SW480 (cell line): ENCODE measurements around the gene LIPC.

Experiments used
- DNase-seq: peaks from one replicate; pipeline ENCODE4 v3.0.0-alpha.2; 2016; ENCODE audit warnings: low spot score

The LIPC gene

DNA sequence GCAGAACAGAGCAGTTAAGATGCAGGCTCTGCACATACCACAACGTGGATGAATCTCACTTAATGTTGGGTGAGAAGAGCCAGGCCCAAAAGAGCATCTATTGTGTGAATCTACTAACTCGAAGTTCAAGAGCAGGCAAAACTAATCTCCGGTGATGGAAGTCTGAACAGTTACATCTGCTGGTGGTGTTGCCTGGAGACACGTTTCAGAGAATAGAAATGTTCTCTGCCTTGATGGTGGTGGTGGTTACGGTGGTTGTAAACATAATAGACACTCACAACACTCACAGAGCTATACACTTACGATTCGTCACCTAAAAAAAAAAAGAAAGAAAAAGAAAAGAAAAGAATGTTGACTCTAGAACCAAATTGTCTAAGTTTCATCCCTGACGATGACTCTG is 86.8 kb downstream of the LIPC start:
- no peak for DNase-seq

DNA sequence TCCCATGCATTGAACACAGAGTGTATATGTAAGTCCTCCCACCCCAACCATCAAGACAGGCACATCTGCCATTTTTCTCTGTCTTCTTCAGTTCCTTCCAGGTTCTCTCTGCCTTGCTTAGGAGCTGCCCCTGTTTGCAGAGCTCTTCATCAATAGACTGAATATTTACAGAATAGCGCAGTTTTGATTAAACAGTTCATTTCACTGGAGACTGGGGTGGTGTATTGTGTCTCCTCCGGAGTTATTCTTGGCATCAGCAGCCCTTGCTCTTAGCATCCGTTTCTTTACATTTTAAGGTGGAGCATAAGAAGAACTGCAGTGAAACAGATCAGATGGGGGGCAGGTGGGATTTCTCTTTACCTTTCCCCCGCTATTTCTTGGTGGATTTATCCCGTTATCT is 87.7 kb downstream of the LIPC start:
- no peak for DNase-seq

DNA sequence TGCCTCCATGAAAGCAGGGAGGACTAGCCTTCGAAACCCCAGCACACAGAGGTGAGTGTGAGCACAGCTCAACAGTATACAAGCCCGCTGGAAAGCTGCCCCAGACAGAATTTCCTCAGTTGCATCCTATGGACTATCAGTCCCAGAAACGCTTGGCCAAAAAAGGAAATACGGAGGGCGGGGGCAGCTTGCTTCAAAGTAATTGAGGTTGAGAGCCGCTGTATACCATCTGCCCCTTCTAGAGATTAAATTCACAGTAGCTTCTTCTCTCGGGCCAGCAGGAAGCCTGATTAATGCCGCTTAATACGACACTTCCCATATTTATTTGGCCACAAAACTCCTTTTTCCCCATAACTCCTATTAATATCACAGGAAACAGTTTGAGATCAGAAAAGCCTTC is 88.7 kb downstream of the LIPC start:
- no peak for DNase-seq

DNA sequence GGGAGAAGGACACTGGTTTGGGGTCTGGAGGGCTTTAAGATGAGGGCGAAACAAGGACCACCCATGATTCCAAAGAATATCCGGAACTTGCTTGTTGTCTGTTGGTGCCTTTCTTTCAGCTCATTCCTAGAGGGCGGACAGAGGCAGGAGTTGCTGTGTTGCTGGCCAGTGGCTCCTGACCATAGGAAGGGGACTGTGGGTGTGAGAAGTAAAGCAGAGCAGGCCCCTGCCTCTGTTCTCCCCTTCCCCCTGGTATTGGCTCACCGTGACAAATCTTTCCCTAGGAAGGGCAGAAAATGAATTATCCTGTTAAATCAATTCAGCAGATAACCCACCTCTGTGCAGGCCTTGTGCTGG is 89.1 kb downstream of the LIPC start:
- no peak for DNase-seq

GRCh38 chr15:58521293-58521991 is 89.7 kb downstream of the LIPC start:
- peak; percentile 44 for DNase-seq

GRCh38 chr15:58522391-58522790 is 90.6 kb downstream of the LIPC start:
- no peak for DNase-seq

- DNase-seq = no peak
Measured at GRCh38 chr15:58522865-58523264, 91.1 kb downstream of the LIPC start.

DNA sequence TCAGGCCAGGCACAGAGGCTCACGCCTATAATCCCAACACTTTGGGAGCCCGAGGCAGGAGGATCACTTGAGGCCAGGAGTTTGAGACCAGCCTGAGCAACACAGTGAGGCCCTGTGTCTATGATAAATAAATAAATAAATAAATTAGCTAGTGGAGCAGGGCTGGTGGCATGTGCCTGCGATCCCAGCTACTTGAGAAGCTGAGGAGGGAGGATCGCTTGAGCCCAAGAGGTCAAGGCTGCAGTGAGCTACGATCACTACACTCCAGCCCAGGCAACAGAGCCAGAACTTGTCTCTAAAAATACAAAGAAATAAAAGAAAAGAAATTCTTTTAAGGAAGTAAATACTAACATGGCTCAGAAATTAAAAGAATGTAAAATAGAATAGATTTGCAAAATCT is 91.8 kb downstream of the LIPC start:
- DNase-seq = no peak

DNA sequence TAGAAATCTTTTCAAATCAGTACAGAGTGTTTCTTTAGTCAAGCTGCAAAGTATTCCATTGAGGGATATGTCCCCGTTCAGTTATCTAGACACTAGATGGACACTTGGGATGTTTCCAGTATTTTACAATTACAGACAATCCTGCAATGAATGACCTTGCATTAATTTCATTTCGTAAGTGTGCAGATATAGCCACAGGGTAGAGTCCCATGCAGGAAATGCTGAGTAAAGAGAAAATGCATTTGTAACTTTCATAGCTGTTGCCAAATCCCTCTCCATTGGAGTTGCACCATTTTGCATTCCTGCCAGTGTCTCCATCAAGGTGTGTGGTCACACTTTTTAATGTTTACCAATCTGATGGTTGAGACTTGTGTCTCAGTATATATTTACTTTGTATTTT is 92.5 kb downstream of the LIPC start:
- DNase-seq = no peak

DNA sequence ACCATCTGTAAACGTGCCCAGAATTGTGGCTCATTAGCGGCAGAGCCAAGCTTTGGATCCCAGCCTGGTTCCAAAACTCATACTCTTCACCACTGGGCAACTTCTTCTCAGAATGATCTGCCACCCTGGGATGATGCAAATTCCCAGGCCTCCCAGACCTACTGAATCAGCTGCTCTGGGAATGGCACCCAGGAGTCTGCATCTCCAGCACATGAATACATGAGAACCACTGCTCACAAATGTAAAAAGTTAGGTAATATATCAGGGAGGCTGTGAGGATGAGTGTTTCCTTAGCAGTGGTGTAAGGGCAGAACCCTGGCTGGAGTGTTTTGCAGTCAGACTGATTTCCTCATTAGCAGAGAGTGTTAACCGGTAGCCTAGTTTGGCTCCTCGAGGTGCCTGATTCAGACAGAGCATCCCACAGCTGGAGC is 94.2 kb downstream of the LIPC start:
- DNase-seq = no peak

- no peak for DNase-seq
Measured at GRCh38 chr15:58526647-58527192, 94.9 kb downstream of the LIPC start.

DNA sequence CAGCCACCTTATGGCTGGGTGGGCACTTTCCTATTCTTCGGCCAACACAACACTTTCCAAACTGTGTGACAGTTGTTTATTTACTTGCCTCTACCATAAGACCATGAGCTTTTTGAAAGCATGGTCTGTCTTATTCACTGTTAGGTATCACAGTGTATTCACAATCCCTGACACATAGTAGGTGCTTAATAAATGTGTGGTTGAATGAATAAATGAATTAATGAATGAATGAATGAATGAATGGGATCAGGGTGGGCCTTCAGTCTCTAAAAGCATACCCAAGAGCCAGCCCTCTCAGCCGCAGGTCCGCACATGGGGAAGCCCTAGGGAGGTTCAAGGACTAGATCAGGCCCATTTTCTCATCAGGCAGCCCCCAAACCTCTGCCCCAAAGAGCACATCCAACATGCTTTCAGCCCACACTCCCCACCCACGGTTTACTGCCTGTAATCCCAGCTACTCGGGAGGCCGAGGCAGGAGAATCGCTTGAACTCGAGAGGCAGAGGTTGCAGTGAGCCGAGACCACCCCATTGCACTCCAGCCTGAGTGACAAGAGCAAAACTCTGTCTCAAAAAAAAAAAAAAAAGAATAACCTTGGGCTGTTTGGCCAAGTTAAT is 95.9 kb downstream of the LIPC start:
- DNase-seq = no peak

DNA sequence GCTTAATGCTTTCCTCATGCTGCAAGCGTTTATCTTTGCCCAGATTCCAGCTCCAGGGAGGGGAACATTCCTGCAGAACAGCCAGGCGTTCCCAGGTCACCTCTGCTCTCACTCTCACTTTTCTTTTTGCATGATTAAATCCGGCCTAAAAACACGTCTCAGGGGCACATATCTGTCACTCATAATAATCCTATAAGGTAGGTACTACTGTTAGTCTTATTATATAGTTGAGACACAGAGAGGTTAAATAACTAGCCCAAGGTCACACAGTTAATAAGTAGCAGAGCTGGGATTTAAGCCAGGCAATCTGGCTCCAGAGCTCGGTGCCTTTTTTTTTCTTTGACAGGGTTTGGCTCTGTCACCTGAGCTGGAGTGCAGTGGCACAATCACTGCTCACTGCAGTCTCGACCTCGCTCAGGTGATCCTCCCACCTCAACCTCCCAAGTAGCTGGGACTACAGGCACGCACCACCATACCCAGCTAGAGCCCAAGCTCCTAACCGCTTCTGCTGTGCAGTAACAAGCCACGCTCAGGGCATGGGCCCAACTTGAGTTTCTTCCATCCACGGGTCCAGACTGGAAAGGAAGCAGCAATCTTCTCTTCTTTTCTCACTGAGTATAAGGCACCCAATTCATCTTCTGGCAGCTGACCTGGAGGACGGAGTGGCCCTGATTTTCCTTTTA is 96.5 kb downstream of the LIPC start:
- no peak for DNase-seq

DNA sequence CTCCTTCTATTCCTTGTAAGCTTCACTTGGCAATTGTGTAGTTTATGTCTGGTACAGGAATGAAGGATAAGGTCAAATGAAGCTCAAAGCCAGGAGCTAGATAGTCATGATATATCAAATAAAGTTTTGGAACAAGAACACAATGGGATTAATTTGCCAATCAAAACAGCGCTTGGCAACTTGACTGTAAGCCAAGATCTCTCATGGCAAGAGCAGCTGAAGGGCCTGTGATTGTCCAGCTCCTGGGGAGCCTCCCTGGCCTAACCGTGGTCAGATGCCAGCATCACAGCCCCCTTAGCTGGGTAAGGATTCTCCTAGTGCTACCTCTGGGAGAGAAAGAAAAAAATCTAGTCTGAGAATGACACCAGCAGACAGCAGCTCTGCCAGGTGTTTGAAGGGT is 97.2 kb downstream of the LIPC start:
- no peak for DNase-seq

DNA sequence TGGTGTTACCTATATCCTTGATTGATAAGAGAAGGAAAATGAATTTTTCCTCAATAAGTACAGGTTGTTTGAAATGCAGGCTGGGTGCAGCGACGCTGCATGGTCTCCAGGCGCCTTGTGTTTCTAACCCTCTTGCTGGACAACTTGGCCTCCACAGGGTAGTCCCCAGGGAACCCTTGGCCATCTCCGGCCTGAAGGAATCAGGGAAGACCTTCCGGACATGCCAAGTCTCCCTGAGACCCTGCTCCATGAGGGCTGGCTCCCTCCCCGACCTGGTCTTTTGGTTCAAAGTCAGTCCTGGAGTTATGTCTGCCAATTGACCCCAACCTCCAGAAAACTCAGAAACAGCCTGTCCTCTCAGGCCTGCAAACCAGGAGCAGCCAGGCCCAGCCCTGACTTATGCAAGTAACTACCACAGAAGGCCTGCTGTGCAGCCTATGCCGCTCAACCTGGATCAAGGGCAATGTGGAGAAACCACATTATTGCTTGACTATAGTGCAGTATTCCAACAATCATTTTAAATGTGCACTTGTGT is 98.3 kb downstream of the LIPC start:
- no peak for DNase-seq

GRCh38 chr15:58532126-58532525 is 100.3 kb downstream of the LIPC start:
- no peak for DNase-seq

DNA sequence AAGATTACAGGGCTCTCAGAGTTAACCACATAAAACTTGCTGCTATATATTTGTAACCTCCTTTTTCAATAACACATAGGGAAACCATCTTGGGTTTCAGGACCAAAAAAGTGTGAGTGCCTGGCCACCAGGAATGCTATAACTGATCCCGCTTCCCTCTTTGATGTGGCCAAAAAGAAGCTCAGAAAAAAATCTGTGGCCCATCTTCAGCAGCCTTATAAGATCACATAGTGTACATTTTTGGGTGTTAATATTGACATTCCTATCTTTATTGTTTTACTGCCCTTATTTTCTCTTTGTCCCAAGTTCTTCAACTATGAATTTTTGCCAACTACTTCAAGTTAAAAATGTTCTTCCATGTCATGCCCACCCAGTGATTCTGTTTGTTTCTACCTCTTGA is 102.8 kb downstream of the LIPC start:
- peak; percentile 59 for DNase-seq

DNA sequence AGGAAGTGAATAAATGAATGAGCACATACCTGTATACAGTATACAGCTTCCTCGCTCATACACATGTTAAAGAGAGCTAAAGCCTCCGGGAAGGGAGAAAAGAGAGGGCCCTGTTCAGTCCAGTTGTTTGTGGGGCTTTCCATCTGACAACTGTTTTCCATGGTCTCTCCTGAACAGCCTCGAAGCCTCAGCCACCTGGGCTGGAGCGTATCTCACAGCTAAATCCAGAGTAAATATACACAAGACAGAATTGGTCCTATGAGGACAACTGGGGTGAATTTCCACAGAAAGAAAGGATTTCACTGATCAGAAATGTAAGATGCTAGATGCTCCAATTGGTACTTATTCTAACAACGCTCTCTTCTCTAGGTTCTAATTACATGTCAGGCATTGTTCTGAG is 103.5 kb downstream of the LIPC start:
- DNase-seq = no peak

DNA sequence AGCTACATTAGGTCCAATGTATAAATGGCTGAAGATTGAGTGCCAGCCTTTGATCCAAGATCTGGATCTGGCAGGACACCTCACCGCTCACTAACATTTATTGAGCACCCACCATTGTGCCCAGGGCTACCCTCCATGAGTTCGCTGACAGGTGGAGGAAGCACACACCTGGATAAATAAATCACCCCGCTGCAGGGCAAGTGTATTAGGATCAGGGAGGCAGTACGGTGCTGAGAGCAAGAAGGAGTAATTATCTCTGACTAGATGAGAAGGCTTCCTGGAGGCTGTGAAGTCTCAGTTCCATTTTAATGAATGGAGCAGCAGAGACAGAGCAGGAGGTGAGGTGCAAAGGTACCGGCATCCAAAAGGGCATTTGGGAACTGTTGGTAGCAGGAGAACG is 104.1 kb downstream of the LIPC start:
- no peak for DNase-seq

GRCh38 chr15:58536414-58536813 is 104.6 kb downstream of the LIPC start:
- DNase-seq = no peak

GRCh38 chr15:58537033-58537432 is 105.2 kb downstream of the LIPC start:
- DNase-seq = no peak

GRCh38 chr15:58538225-58538727 is 106.5 kb downstream of the LIPC start:
- no peak for DNase-seq

GRCh38 chr15:58538901-58539300 is 107.1 kb downstream of the LIPC start:
- no peak for DNase-seq
